ENCODE results near the gene RFX7. TPM values are rescaled to one million over a fixed set of nuclear protein-coding genes. Genes with fewer than 3 reads are reported as not detected.

RFX7 gene
- total RNA-seq, 1 donor from 2014 or later = 8.9 TPM

DNA sequence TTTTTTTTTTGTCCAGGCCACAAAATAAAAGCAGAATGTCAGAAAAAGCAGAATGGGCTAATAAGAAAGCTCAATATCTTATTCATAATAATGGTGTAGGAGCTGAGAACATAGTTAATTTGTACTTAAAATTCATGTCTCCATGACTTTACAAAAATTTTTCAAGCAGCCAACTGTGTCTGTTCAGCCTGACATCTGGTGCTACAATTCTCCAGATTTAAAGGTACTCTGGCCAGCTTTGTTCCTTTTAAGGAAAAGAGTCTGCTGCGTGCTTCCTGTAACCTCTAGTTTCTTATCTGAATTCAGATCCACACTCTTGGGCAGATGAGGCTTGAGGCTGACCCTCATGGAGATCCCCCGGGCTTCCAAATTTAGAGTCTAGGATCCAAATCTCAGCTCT is 8.7 kb upstream of the RFX7 start:
- no peak overlapping the region for H3K4me3 ChIP-seq
- H3K27ac ChIP-seq (replicated peaks) = no peak overlapping the region
- H3K4me1 ChIP-seq = no peaks in the 10 kb centered on the region
- H3K36me3 ChIP-seq = no peaks in the 10 kb centered on the region
- TF ChIP-seq, protein P1, sequence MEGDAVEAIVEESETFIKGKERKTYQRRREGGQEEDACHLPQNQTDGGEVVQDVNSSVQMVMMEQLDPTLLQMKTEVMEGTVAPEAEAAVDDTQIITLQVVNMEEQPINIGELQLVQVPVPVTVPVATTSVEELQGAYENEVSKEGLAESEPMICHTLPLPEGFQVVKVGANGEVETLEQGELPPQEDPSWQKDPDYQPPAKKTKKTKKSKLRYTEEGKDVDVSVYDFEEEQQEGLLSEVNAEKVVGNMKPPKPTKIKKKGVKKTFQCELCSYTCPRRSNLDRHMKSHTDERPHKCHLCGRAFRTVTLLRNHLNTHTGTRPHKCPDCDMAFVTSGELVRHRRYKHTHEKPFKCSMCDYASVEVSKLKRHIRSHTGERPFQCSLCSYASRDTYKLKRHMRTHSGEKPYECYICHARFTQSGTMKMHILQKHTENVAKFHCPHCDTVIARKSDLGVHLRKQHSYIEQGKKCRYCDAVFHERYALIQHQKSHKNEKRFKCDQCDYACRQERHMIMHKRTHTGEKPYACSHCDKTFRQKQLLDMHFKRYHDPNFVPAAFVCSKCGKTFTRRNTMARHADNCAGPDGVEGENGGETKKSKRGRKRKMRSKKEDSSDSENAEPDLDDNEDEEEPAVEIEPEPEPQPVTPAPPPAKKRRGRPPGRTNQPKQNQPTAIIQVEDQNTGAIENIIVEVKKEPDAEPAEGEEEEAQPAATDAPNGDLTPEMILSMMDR (IDR thresholded peaks at IDR 0.05; ENCODE audit: borderline replicate concordance) = no peak
- no peak for DNase-seq
- intact Hi-C loops (cut with micrococcal nuclease) = no loop called here
- H3K9me3 ChIP-seq (replicated peaks) = no peaks in the 10 kb centered on the region
- H3K27me3 ChIP-seq (ENCODE audit: low read depth) = peaks cover 6% of the 10 kb centered on the region

DNA sequence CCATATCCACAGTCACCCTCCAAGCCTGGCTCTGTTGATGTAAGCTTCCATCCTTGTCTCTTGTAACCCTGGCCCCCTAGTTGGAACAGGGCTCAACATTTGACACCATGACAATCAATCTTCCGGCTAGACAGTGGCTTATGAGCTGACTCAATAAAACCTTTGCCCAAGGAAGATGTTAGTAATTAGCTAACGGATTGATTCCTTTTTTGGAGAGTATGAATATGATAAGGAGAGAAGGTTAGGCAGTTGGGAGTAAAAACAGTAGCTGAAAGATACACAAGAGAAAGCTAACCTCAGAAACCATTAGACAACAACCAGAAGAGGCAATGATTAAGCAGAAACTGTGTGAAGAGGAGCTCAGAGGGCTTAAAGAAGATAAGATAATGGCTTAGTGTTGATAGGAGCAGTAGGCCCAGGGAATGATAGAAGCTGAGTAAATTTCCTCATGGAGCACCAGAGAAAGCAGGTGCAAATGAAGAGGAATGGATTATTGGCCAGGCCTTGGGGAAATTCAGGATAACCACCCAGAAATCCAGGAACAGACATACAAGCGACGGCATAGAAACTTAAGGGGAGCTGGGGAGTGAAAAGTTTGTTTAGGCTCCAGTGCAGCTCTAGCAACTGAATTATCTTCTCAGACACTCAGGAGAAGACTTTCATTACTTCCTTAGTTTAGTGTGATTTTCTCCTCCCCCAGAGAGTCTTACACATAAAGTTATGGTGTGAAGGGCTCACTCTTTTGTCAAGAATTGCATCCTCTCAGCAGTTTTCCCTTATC is 7.8 kb upstream of the RFX7 start:
- DNase-seq = no peak
- Histone ChIP-seq H3K4me3 (no peak overlapping the region), H3K27me3 (ENCODE audit: low read depth) (peaks cover 6% of the 10 kb centered on the region), H3K4me1 (no peaks in the 10 kb centered on the region), H3K36me3 (no peaks in the 10 kb centered on the region), H3K9me3 (replicated peaks) (no peaks in the 10 kb centered on the region), H3K27ac (replicated peaks) (no peak overlapping the region)
- intact Hi-C loops (cut with micrococcal nuclease) = no loop called here
- TF ChIP-seq, protein P1 (IDR thresholded peaks at IDR 0.05; ENCODE audit: borderline replicate concordance) = no peak

DNA sequence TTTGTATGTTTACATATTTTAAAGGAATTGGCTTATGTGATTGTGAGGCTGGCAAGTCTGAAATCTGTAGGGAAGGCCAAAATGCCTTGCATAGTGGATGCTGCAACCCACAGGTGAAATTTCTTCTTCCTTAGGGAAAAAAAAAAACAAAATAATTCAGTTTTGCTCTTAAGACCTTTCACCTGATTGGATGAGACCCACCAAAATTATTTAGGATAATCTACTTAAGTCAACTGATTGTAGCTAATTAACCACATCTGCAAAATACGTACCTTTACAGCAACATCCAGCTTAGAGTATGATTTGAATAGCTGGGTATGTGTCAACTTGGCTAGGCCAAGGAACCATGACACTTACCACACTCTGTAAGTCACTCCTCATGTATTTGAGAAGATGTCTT is 6.9 kb upstream of the RFX7 start:
- Histone ChIP-seq H3K4me1 (peaks cover 3% of the 10 kb centered on the region), H3K4me3 (no peak overlapping the region), H3K36me3 (no peaks in the 10 kb centered on the region), H3K9me3 (replicated peaks) (no peaks in the 10 kb centered on the region), H3K27me3 (ENCODE audit: low read depth) (peaks cover 6% of the 10 kb centered on the region), H3K27ac (replicated peaks) (no peak overlapping the region)
- TF ChIP-seq, protein P1 (IDR thresholded peaks at IDR 0.05; ENCODE audit: borderline replicate concordance) = no peak
- intact Hi-C loops (cut with micrococcal nuclease) = no loop called here
- DNase-seq = no peak

DNA sequence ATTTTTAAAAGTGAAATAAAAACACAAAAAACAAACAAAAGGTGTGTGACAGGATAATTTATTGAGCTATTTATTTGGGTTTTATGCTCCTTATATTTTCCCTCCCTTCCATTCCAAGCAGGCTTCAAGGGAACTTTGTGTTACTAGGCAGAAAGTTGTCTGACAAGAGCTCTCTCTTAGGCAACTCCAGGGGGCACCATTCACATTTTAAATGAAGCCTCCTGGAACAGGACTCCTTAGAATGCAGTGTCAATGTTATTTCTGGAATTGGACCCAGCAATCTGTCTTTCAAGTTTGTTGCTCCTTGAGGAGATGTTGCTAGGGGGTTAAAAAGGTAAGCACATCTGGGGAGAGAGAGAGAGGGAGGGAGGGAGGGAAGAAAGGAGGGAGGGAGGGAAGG is 5.4 kb upstream of the RFX7 start:
- Histone ChIP-seq H3K27ac (replicated peaks) (no peak overlapping the region), H3K9me3 (replicated peaks) (no peaks in the 10 kb centered on the region), H3K4me3 (no peak overlapping the region), H3K27me3 (ENCODE audit: low read depth) (peaks cover 6% of the 10 kb centered on the region), H3K4me1 (peaks cover 18% of the 10 kb centered on the region), H3K36me3 (no peaks in the 10 kb centered on the region)
- DNase-seq = no peak
- TF ChIP-seq, protein P1 (IDR thresholded peaks at IDR 0.05; ENCODE audit: borderline replicate concordance) = no peak
- intact Hi-C loops (cut with micrococcal nuclease) = no loop called here

DNA sequence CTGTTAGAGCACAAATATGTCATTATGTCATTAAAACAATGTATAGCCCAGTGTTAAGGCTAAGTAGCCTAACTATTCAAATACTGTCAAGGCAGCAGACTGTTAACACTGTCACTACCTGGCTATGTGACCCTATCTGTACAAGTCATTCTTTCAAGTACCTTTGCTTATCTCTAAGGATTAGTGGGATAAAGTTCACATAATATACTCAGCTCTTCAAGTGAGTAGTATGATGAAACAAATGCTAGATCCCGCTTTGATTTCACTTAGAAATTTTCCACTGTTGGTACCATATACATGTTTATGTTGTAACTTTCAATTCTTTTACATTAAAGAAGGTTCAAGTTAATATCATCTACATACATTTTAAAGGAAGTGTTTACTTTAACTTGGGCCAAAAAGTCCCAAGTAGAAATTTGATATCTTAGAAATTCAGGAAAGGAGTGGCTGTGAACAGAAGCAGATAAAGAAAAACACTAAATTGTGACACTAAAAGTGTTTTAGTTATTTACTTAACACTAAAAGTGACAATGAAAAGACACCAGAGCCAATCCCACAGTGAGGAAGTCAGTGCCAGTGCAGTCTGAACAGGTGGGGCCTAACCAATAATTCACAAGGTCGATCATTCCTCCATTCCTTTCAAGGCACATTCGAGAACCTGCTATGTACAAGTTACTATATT is 4.8 kb upstream of the RFX7 start:
- TF ChIP-seq, protein P1 (IDR thresholded peaks at IDR 0.05; ENCODE audit: borderline replicate concordance) = no peak
- H3K27me3 ChIP-seq (ENCODE audit: low read depth) = peaks cover 6% of the 10 kb centered on the region
- intact Hi-C loops (cut with micrococcal nuclease) = no loop called here

More for the DNA sequence above, 4.8 kb upstream of the RFX7 start:
- Histone ChIP-seq H3K27ac (replicated peaks) (no peak overlapping the region), H3K9me3 (replicated peaks) (no peaks in the 10 kb centered on the region), H3K4me3 (no peak overlapping the region), H3K36me3 (no peaks in the 10 kb centered on the region), H3K4me1 (peaks cover 20% of the 10 kb centered on the region)
- DNase-seq = no peak
